Measurements from ENCODE around the gene MAST2. TPM values are rescaled to one million over a fixed set of nuclear protein-coding genes. Genes with fewer than 3 reads are reported as not detected.

Gene MAST2
- total RNA-seq, 1 experiment from 2014 or later = 41.9 TPM

DNA sequence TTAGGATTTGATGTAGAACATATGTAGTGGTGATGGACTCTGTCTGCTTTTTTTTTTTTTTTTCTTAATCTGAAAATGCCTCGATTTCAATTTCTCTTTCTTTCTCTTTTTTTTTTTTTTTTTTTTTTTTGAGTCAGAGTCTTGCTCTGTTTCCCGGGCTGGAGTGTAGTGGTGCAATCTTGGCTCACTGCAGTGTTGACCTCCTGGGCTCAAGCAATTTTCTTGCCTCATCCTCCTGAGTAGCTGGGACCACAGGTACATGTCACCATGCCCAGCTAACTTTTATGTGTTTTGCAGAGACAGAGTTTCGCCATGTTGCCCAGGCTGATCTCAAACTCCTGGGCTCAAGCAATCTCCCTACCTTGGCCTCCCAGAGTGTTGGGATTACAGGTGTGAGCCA, 17.4 kb downstream of the MAST2 start:
- BruUV-seq (replicated peaks) = no TSS peak
- Histone ChIP-seq H3K4me3 (replicated peaks in 1 of 2; ENCODE audit: low read depth in 1 of 2, low read length in 2 of 2) (no peak overlapping the region), H3K79me2 (ENCODE audit: insufficient read depth, low read length) (peaks cover 79% of the 10 kb centered on the region), H3K27me3 (ENCODE audit: insufficient read depth, low read length) (no peaks in the 10 kb centered on the region), H3K27ac (ENCODE audit: low read depth, low read length) (no peak overlapping the region), H2AFZ (ENCODE audit: low read depth, low read length, poor library complexity, severe bottlenecking) (no peak overlapping the region), H4K20me1 (ENCODE audit: insufficient read depth) (no peaks in the 10 kb centered on the region), H3K9me2 (ENCODE audit: insufficient read depth) (no peaks in the 10 kb centered on the region), H3K4me1 (ENCODE audit: control insufficient read depth in 1 of 2, insufficient read depth in 2 of 2, low read length in 2 of 2) (no peaks in the 10 kb centered on the region), H3K9me3 (ENCODE audit: control insufficient read depth in 1 of 2, insufficient read depth in 1 of 2, low read depth in 1 of 2, low read length in 2 of 2) (0 out of 4 replicates have a peak, but pooled peaks cover 0 to 5% of the 10 kb centered on the region in 2 experiments), H3K4me2 (ENCODE audit: low read length) (no peak overlapping the region), H3K36me3 (ENCODE audit: control insufficient read depth in 1 of 2, insufficient read depth in 2 of 2, low read length in 2 of 2) (0 out of 4 replicates have a peak, but pooled peaks cover 0 to 4% of the 10 kb centered on the region in 2 experiments), H3K9ac (ENCODE audit: low read length) (no peak overlapping the region)
- RAD21 ChIA-PET (ENCODE audit: low non-redundant PET in 1 of 2, low total read pairs in 2 of 2, uncharacterized antibody in 2 of 2, unreplicated experiment in 2 of 2) = no interaction called here
- TF ChIP-seq SIN3A (IDR thresholded peaks at IDR 0.05; ENCODE audit: low read depth) (no peak), RAD21 (IDR thresholded peaks at IDR 0.05; ENCODE audit: low read depth) (no peak), SP1 (IDR thresholded peaks at IDR 0.05; ENCODE audit: low read depth) (no peak), ELF1 (IDR thresholded peaks at IDR 0.05; ENCODE audit: borderline replicate concordance, low read depth) (no peak), EZH2 (IDR thresholded peaks at IDR 0.05) (no peak), REST (IDR thresholded peaks at IDR 0.05; ENCODE audit: low read depth) (no peak)
- TF ChIP-seq, protein P1, sequence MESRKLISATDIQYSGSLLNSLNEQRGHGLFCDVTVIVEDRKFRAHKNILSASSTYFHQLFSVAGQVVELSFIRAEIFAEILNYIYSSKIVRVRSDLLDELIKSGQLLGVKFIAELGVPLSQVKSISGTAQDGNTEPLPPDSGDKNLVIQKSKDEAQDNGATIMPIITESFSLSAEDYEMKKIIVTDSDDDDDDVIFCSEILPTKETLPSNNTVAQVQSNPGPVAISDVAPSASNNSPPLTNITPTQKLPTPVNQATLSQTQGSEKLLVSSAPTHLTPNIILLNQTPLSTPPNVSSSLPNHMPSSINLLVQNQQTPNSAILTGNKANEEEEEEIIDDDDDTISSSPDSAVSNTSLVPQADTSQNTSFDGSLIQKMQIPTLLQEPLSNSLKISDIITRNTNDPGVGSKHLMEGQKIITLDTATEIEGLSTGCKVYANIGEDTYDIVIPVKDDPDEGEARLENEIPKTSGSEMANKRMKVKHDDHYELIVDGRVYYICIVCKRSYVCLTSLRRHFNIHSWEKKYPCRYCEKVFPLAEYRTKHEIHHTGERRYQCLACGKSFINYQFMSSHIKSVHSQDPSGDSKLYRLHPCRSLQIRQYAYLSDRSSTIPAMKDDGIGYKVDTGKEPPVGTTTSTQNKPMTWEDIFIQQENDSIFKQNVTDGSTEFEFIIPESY (IDR thresholded peaks at IDR 0.05; ENCODE audit: extremely low read depth, insufficient replicate concordance, low read length) = no peak
- POLR2A ChIA-PET = interaction anchor here (0.7 kb wide), 1 partner anchor 164 kb away, joined by 3 read pairs; no protein-coding TSS in a partner anchor
- CTCF ChIA-PET = no interaction called here
- ATAC-seq (no peak), DNase-seq (ENCODE audit: low read depth, low spot score) (no peak)
- intact Hi-C loops (cut with micrococcal nuclease) = no loop called here
